T-helper 17 cell (primary cell): ENCODE results near the gene CEP162. TPM values are rescaled to one million over a fixed set of nuclear protein-coding genes. Genes with fewer than 3 reads are reported as not detected.
"Not testable (repeated sequence)": the region's sequence is repeated elsewhere in the genome, so short reads cannot be mapped to it uniquely, and the experiment has no call there.

Experiments used
- ATAC-seq: fragments of 150-1000 bp; cut with Tn5 transposase; 2 replicates; pipeline ENCODE4 v1.10.0; 2021; ENCODE audit warnings: mild to moderate bottlenecking, moderate library complexity
- DNase-seq, 3 donors: peaks; one replicate each; pipeline versions ENCODE4 v3.0.0 to v3.0.0-alpha.2; 2020 to 2021
- H3K9me3 ChIP-seq: one replicate; pipeline ENCODE4 v1.7.0; 2013; ENCODE audit warnings: low read length, mild to moderate bottlenecking; ENCODE audit not compliant: control insufficient read depth, poor library complexity, severe bottlenecking
- H3K27ac Mint-ChIP-seq: one replicate; pipeline ENCODE4 v1.8.0; 2022; ENCODE audit warnings: mild to moderate bottlenecking, moderate library complexity, mixed read lengths
- H3K27me3 Mint-ChIP-seq: one replicate; pipeline ENCODE4 v1.8.0; 2022; ENCODE audit warnings: mixed read lengths
- H3K36me3 Mint-ChIP-seq: one replicate; pipeline ENCODE4 v1.8.0; 2022; ENCODE audit warnings: low read depth, mixed read lengths
- H3K4me1 Mint-ChIP-seq: one replicate; pipeline ENCODE4 v1.8.0; 2022; ENCODE audit warnings: mild to moderate bottlenecking, mixed read lengths
- H3K4me3 Mint-ChIP-seq: one replicate; pipeline ENCODE4 v1.8.0; 2022; ENCODE audit warnings: mild to moderate bottlenecking, moderate library complexity, mixed read lengths
- total RNA-seq, 4 donors: library from RNA in 2 of 4; stranded (reverse) in 2 of 4; gene quantifications; one replicate each; pipeline ENCODE4 v1.2.3 and lab custom pipeline; 2022 to 2026

Gene CEP162
- total RNA-seq, 2 donors from 2014 or later = 6.9 to 7.1 TPM

- DNase-seq = no peak
- no peak overlapping the region for H3K27ac Mint-ChIP-seq
- H3K9me3 ChIP-seq = no peaks in the 10 kb centered on the region
- H3K27me3 Mint-ChIP-seq = no peaks in the 10 kb centered on the region
- ATAC-seq = no peak
- no peak overlapping the region for H3K4me3 Mint-ChIP-seq
- no peaks in the 10 kb centered on the region for H3K4me1 Mint-ChIP-seq
- peaks cover 3% of the 10 kb centered on the region for H3K36me3 Mint-ChIP-seq
Observed at GRCh38 chr6:84123186-84123585, 104.3 kb downstream of the CEP162 start.

- DNase-seq (no peak), ATAC-seq (no peak)
- no peaks in the 10 kb centered on the region for H3K9me3 ChIP-seq
- Mint-ChIP-seq H3K27me3 (no peaks in the 10 kb centered on the region), H3K4me3 (no peak overlapping the region), H3K27ac (no peak overlapping the region), H3K36me3 (no peaks in the 10 kb centered on the region), H3K4me1 (no peaks in the 10 kb centered on the region)
Observed at GRCh38 chr6:84119277-84119676, 108.2 kb downstream of the CEP162 start.

GRCh38 chr6:84118191-84118590, 109.3 kb downstream of the CEP162 start:
- ATAC-seq (no peak), DNase-seq (no peak)
- H3K27ac Mint-ChIP-seq = no peak overlapping the region
- no peaks in the 10 kb centered on the region for H3K9me3 ChIP-seq
- H3K36me3 Mint-ChIP-seq = no peaks in the 10 kb centered on the region
- no peaks in the 10 kb centered on the region for H3K27me3 Mint-ChIP-seq
- H3K4me3 Mint-ChIP-seq = no peak overlapping the region
- H3K4me1 Mint-ChIP-seq = no peaks in the 10 kb centered on the region

- not testable (repeated sequence) for DNase-seq, ATAC-seq, H3K4me1 Mint-ChIP-seq, H3K27me3 Mint-ChIP-seq, H3K9me3 ChIP-seq, H3K27ac Mint-ChIP-seq, H3K36me3 Mint-ChIP-seq, H3K4me3 Mint-ChIP-seq
Observed at GRCh38 chr6:84114933-84115594, 112.4 kb downstream of the CEP162 start.

- not testable (repeated sequence) for H3K27me3 Mint-ChIP-seq, H3K4me1 Mint-ChIP-seq, H3K4me3 Mint-ChIP-seq, H3K27ac Mint-ChIP-seq, DNase-seq, ATAC-seq, H3K36me3 Mint-ChIP-seq, H3K9me3 ChIP-seq
Observed at GRCh38 chr6:84111351-84111750, 116.1 kb downstream of the CEP162 start.

- ATAC-seq (no peak), DNase-seq (no peak)
Observed at GRCh38 chr6:84107495-84107894, 119.9 kb downstream of the CEP162 start.

GRCh38 chr6:84105215-84105924, 122.1 kb downstream of the CEP162 start:
- H3K4me1 Mint-ChIP-seq, H3K27ac Mint-ChIP-seq, H3K36me3 Mint-ChIP-seq, H3K9me3 ChIP-seq, DNase-seq, ATAC-seq, H3K4me3 Mint-ChIP-seq: not testable (repeated sequence)
- peaks cover 18% of the 10 kb centered on the region for H3K27me3 Mint-ChIP-seq

More at GRCh38 chr6:84107495-84107894, 119.9 kb downstream of the CEP162 start:
- Mint-ChIP-seq H3K27ac (no peak overlapping the region), H3K36me3 (no peaks in the 10 kb centered on the region), H3K27me3 (peaks cover 5% of the 10 kb centered on the region), H3K4me1 (no peaks in the 10 kb centered on the region), H3K4me3 (no peak overlapping the region)
- no peaks in the 10 kb centered on the region for H3K9me3 ChIP-seq

- DNase-seq = no peak
- no peak for ATAC-seq
- Mint-ChIP-seq H3K4me3 (no peak overlapping the region), H3K27me3 (peaks cover 19% of the 10 kb centered on the region), H3K36me3 (no peaks in the 10 kb centered on the region), H3K4me1 (no peaks in the 10 kb centered on the region), H3K27ac (no peak overlapping the region)
- H3K9me3 ChIP-seq = no peaks in the 10 kb centered on the region
Observed at GRCh38 chr6:84103029-84103428, 124.4 kb downstream of the CEP162 start.

- H3K4me1 Mint-ChIP-seq = no peaks in the 10 kb centered on the region
- ATAC-seq (no peak), DNase-seq (no peak)
- peaks cover 24% of the 10 kb centered on the region for H3K27me3 Mint-ChIP-seq
- H3K36me3 Mint-ChIP-seq = peaks cover 2% of the 10 kb centered on the region
- H3K9me3 ChIP-seq = no peaks in the 10 kb centered on the region
- no peak overlapping the region for H3K4me3 Mint-ChIP-seq
- H3K27ac Mint-ChIP-seq = no peak overlapping the region
Observed at GRCh38 chr6:84095156-84095555, 132.3 kb downstream of the CEP162 start.

GRCh38 chr6:84093441-84094435, 133.7 kb downstream of the CEP162 start:
- Mint-ChIP-seq H3K36me3 (peaks cover 2% of the 10 kb centered on the region), H3K4me1 (no peaks in the 10 kb centered on the region), H3K27me3 (peaks cover 24% of the 10 kb centered on the region), H3K4me3 (no peak overlapping the region), H3K27ac (no peak overlapping the region)
- DNase-seq (no peak), ATAC-seq (no peak)
- no peaks in the 10 kb centered on the region for H3K9me3 ChIP-seq

GRCh38 chr6:84089552-84089951, 137.9 kb downstream of the CEP162 start:
- H3K36me3 Mint-ChIP-seq = peaks cover 2% of the 10 kb centered on the region

GRCh38 chr6:84089081-84089480, 138.4 kb downstream of the CEP162 start:
- ATAC-seq (no peak), DNase-seq (no peak)
- no peaks in the 10 kb centered on the region for H3K9me3 ChIP-seq
- Mint-ChIP-seq H3K4me3 (no peak overlapping the region), H3K27me3 (peaks cover 45% of the 10 kb centered on the region), H3K4me1 (no peaks in the 10 kb centered on the region), H3K27ac (no peak overlapping the region), H3K36me3 (peaks cover 2% of the 10 kb centered on the region)

More at GRCh38 chr6:84089552-84089951, 137.9 kb downstream of the CEP162 start:
- Mint-ChIP-seq H3K4me1 (no peaks in the 10 kb centered on the region), H3K27ac (no peak overlapping the region), H3K4me3 (no peak overlapping the region), H3K27me3 (peaks cover 47% of the 10 kb centered on the region)
- H3K9me3 ChIP-seq = no peaks in the 10 kb centered on the region
- no peak for DNase-seq
- no peak for ATAC-seq
